H9 (cell line): ENCODE results near the gene VPS26A. TPM values are rescaled to one million over a fixed set of nuclear protein-coding genes. Genes with fewer than 3 reads are reported as not detected.

Experiments
- DNase-seq: peaks from one replicate; pipeline ENCODE4 v3.0.0-alpha.2; 2017
- H2AFZ ChIP-seq: one replicate; pipeline ENCODE4 v1.6.1; 2013; ENCODE audit warnings: mild to moderate bottlenecking, low read length, control low read depth, moderate library complexity
- H2AK5ac ChIP-seq: 2 replicates; pipeline ENCODE4 v1.6.1; 2013; ENCODE audit warnings: low read length, control low read depth, mixed read lengths; ENCODE audit not compliant: insufficient read length
- H2BK120ac ChIP-seq: one replicate; pipeline ENCODE4 v1.6.1; 2013; ENCODE audit warnings: low read depth, mild to moderate bottlenecking, low read length, control low read depth, inconsistent platforms; ENCODE audit not compliant: poor library complexity, severe bottlenecking
- H2BK12ac ChIP-seq: 2 replicates; pipeline ENCODE4 v1.6.1; 2013; ENCODE audit warnings: low read length, control low read depth, mixed read lengths, low read depth; ENCODE audit not compliant: insufficient read length
- H2BK15ac ChIP-seq: 2 replicates; pipeline ENCODE4 v1.6.1; 2013; ENCODE audit warnings: low read depth, low read length, control low read depth
- H2BK20ac ChIP-seq: one replicate; pipeline ENCODE4 v1.6.1; 2013; ENCODE audit warnings: low read depth, mild to moderate bottlenecking, low read length, control low read depth, inconsistent platforms; ENCODE audit not compliant: poor library complexity, severe bottlenecking
- H2BK5ac ChIP-seq: 2 replicates; pipeline ENCODE4 v1.6.1; 2013; ENCODE audit warnings: low read length, control low read depth, mixed read lengths; ENCODE audit not compliant: insufficient read length
- H3K14ac ChIP-seq: 2 replicates; pipeline ENCODE4 v1.6.1; 2013; ENCODE audit warnings: low read length, control low read depth; ENCODE audit not compliant: insufficient read depth
- H3K18ac ChIP-seq: 2 replicates; pipeline ENCODE4 v1.6.1; 2013; ENCODE audit warnings: low read depth, mild to moderate bottlenecking, mixed read lengths, low read length, control low read depth; ENCODE audit not compliant: insufficient read length
- H3K23ac ChIP-seq: 2 replicates; pipeline ENCODE4 v1.6.1; 2013; ENCODE audit warnings: low read length, control low read depth, mixed read lengths, low read depth; ENCODE audit not compliant: insufficient read length
- H3K23me2 ChIP-seq: 2 replicates; pipeline ENCODE4 v1.6.1; 2013; ENCODE audit warnings: low read depth, mild to moderate bottlenecking, mixed read lengths, low read length, control low read depth; ENCODE audit not compliant: insufficient read length, poor library complexity, severe bottlenecking
- H3K27ac ChIP-seq: 2 replicates; pipeline ENCODE4 v1.5.1; 2013; ENCODE audit warnings: low read length, control low read depth, mixed read lengths, low read depth; ENCODE audit not compliant: insufficient read length
- H3K27me3 ChIP-seq: 2 replicates; pipeline ENCODE4 v1.6.1; 2013; ENCODE audit warnings: low read length, control low read depth, inconsistent platforms; ENCODE audit not compliant: insufficient read depth
- H3K4ac ChIP-seq: 2 replicates; pipeline ENCODE4 v1.6.1; 2013; ENCODE audit warnings: low read depth, mild to moderate bottlenecking, control low read depth, inconsistent platforms, low read length, moderate library complexity
- H3K4me1 ChIP-seq: 2 replicates; pipeline ENCODE4 v1.6.1; 2013; ENCODE audit warnings: low read length, control low read depth, inconsistent platforms; ENCODE audit not compliant: insufficient read depth
- H3K4me2 ChIP-seq: 2 replicates; pipeline ENCODE4 v1.6.1; 2013; ENCODE audit warnings: low read length, control low read depth, mixed read lengths; ENCODE audit not compliant: insufficient read length, insufficient read depth
- H3K56ac ChIP-seq: 2 replicates; pipeline ENCODE4 v1.6.1; 2013; ENCODE audit warnings: low read depth, mild to moderate bottlenecking, mixed read lengths, low read length, control low read depth; ENCODE audit not compliant: insufficient read length
- H3K79me1 ChIP-seq: 2 replicates; pipeline ENCODE4 v1.6.1; 2013; ENCODE audit warnings: low read depth, mild to moderate bottlenecking, moderate library complexity, low read length, control low read depth, inconsistent platforms; ENCODE audit not compliant: insufficient read depth, poor library complexity, severe bottlenecking
- H3K79me2 ChIP-seq: 2 replicates; pipeline ENCODE4 v1.6.1; 2013; ENCODE audit warnings: low read length, control low read depth, inconsistent platforms; ENCODE audit not compliant: insufficient read depth
- H3K9ac ChIP-seq: 2 replicates; pipeline ENCODE4 v1.6.1; 2013; ENCODE audit warnings: low read length, control low read depth, mixed read lengths; ENCODE audit not compliant: insufficient read length; ENCODE audit errors: extremely low read depth
- H3K9me3 ChIP-seq: one replicate; pipeline ENCODE4 v1.6.1; 2013; ENCODE audit warnings: low read depth, low read length, inconsistent platforms; ENCODE audit not compliant: control insufficient read depth
- H3T11ph ChIP-seq: one replicate; pipeline ENCODE4 v1.6.1; 2013; ENCODE audit warnings: mild to moderate bottlenecking, low read length, control low read depth, inconsistent platforms
- H4K20me1 ChIP-seq: one replicate; pipeline ENCODE4 v1.6.1; 2013; ENCODE audit not compliant: control insufficient read depth, insufficient read length, insufficient read depth
- H4K5ac ChIP-seq: 2 replicates; pipeline ENCODE4 v1.6.1; 2013; ENCODE audit warnings: low read depth, mild to moderate bottlenecking, mixed read lengths, low read length, control low read depth; ENCODE audit not compliant: insufficient read length
- H4K8ac ChIP-seq: replicated peaks from 2 replicates; pipeline ENCODE4 v1.6.1; 2013; ENCODE audit warnings: low read length, control low read depth, mixed read lengths, low read depth; ENCODE audit not compliant: insufficient read length
- H4K91ac ChIP-seq: 2 replicates; pipeline ENCODE4 v1.6.1; 2013; ENCODE audit warnings: low read depth, mild to moderate bottlenecking, moderate library complexity, mixed read lengths, low read length, control low read depth; ENCODE audit not compliant: insufficient read length
- H3K27ac Mint-ChIP-seq, 3 experiments: 2 replicates in 2 of 3; 3 replicates in 1 of 3; pipeline ENCODE4 v1.8.0; 2020 to 2021; ENCODE audit warnings: mixed read lengths in 3 of 3, mild to moderate bottlenecking in 1 of 3, moderate library complexity in 1 of 3
- H3K27me3 Mint-ChIP-seq: 2 replicates; pipeline ENCODE4 v1.8.0; 2021; ENCODE audit warnings: low read depth, mild to moderate bottlenecking, moderate library complexity, mixed read lengths
- H3K36me3 Mint-ChIP-seq, 3 experiments: 2 replicates in 2 of 3; 3 replicates in 1 of 3; pipeline ENCODE4 v1.8.0; 2020 to 2021; ENCODE audit warnings: low read depth in 3 of 3, mixed read lengths in 3 of 3; ENCODE audit not compliant: insufficient read depth in 1 of 3
- H3K4me1 Mint-ChIP-seq, 2 experiments: 2 replicates each; pipeline ENCODE4 v1.8.0; 2020; ENCODE audit warnings: mixed read lengths in 2 of 2
- H3K4me3 Mint-ChIP-seq, 2 experiments: 2 replicates in 1 of 2; 3 replicates in 1 of 2; pipeline ENCODE4 v1.8.0; 2020 to 2021; ENCODE audit warnings: mild to moderate bottlenecking in 2 of 2, mixed read lengths in 2 of 2, moderate library complexity in 1 of 2
- H3K9me3 Mint-ChIP-seq, 2 experiments: 2 replicates in 1 of 2; 3 replicates in 1 of 2; pipeline ENCODE4 v1.8.0; 2020; ENCODE audit warnings: mild to moderate bottlenecking in 2 of 2, mixed read lengths in 2 of 2, moderate library complexity in 1 of 2
- CTCF ChIP-seq: fragments of 200-600 bp; sonication (generic); conservative IDR thresholded peaks from 3 replicates; pipeline ENCODE4 v1.8.0; 2021; ENCODE audit warnings: antibody characterized with exemption, mild to moderate bottlenecking
- WGBS: extraction: QIAGEN DNeasy Blood & Tissue Kit; methylation state at CpG from one replicate; pipeline ENCODE4 v1.1.7; 2013; ENCODE audit warnings: missing lambda C conversion rate, low lambda C conversion rate, mixed read lengths; ENCODE audit not compliant: insufficient read length; ENCODE audit errors: extremely low coverage; 5-methylcytosine and 5-hydroxymethylcytosine counted together
- total RNA-seq: library from RNA; stranded (reverse); gene quantifications from 2 replicates; pipeline ENCODE4 v1.2.1, GENCODE V29; 2021

VPS26A gene
- total RNA-seq, 1 experiment from 2014 or later = 41.8 TPM

GRCh38 chr10:69074532-69074931 is 49.4 kb upstream of the VPS26A start:
- no peak overlapping the region for H3K4ac ChIP-seq
- TF ChIP-seq CTCF = no peak

More at GRCh38 chr10:69074532-69074931, 49.4 kb upstream of the VPS26A start:
- Mint-ChIP-seq H3K36me3 (no peaks in the 10 kb centered on the region; a peak in 1 of 7 replicates), H3K4me1 (peaks cover 10 to 18% of the 10 kb centered on the region in 2 experiments), H3K27ac (no peak overlapping the region; a peak in 1 of 7 replicates), H3K4me3 (no peak overlapping the region), H3K9me3 (no peaks in the 10 kb centered on the region), H3K27me3 (no peaks in the 10 kb centered on the region; the same call in 1 of the 2 replicates)
- H3K4me1 ChIP-seq = no peaks in the 10 kb centered on the region
- no peak overlapping the region for H2AFZ ChIP-seq
- H3K27me3 ChIP-seq = no peaks in the 10 kb centered on the region
- H2BK20ac ChIP-seq = no peak overlapping the region
- H3K9ac ChIP-seq = no peak overlapping the region
- H2BK5ac ChIP-seq = no peak overlapping the region
- no peak overlapping the region for H4K8ac ChIP-seq
- H3K27ac ChIP-seq = no peak overlapping the region
- H4K91ac ChIP-seq = no peak overlapping the region
- H3K14ac ChIP-seq = no peak overlapping the region
- H3K23ac ChIP-seq = no peak overlapping the region
- H2BK15ac ChIP-seq = no peak overlapping the region
- H4K20me1 ChIP-seq = no peaks in the 10 kb centered on the region
- H3T11ph ChIP-seq = no peak overlapping the region
- no peak overlapping the region for H2BK120ac ChIP-seq
- no peaks in the 10 kb centered on the region for H3K9me3 ChIP-seq
- no peak overlapping the region for H3K18ac ChIP-seq
- H3K4me2 ChIP-seq = no peak overlapping the region
- H3K23me2 ChIP-seq = no peaks in the 10 kb centered on the region
- no peaks in the 10 kb centered on the region for H3K79me2 ChIP-seq
- H4K5ac ChIP-seq = no peak overlapping the region
- H3K79me1 ChIP-seq = no peaks in the 10 kb centered on the region
- no CpG with 5 or more reads among the region's 4 CpGs for WGBS
- no peak overlapping the region for H2BK12ac ChIP-seq
- H3K56ac ChIP-seq = no peak overlapping the region
- DNase-seq = no peak
- no peak overlapping the region for H2AK5ac ChIP-seq
